OCI-LY7 (cell line): Measurements from ENCODE around the gene VRK3.

Source experiments
- CTCF ChIP-seq: fragments of 200-600 bp; sonication (generic); conservative IDR thresholded peaks from 2 replicates; pipeline ENCODE4 v1.5.1; 2014; ENCODE audit warnings: mild to moderate bottlenecking, antibody characterized with exemption, low read length, moderate library complexity, mixed read lengths
- EZH2phosphoT487 ChIP-seq: fragments of 200-600 bp; sonication (generic); IDR thresholded peaks from 2 replicates; pipeline ENCODE4 v1.6.1; 2018; ENCODE audit warnings: low read depth, borderline replicate concordance, mild to moderate bottlenecking, mixed run types, antibody characterized with exemption, low read length, moderate library complexity, mixed read lengths

- peak; percentile 49 for TF ChIP-seq CTCF
- no peak for TF ChIP-seq EZH2phosphoT487
These were observed 85.3 kb downstream of the VRK3 start for GRCh38 chr19:49939721-49940481.
